GM19468 (cell line): Measurements from ENCODE around the gene SCRN1.

ENCODE experiments used
- ATAC-seq: cut with Tn5 transposase; IDR thresholded peaks from one replicate; pipeline ENCODE4 v1.9.1; 2021; ENCODE audit warnings: mild to moderate bottlenecking, moderate library complexity, moderate number of reproducible peaks; ENCODE audit not compliant: unreplicated experiment; ENCODE audit errors: extremely low read depth

SCRN1 gene

GRCh38 chr7:29873644-29874294 lies 115.8 kb downstream of the SCRN1 start:
- no peak for ATAC-seq

GRCh38 chr7:29871787-29872398 lies 117.7 kb downstream of the SCRN1 start:
- no peak for ATAC-seq
